Stimulated activated CD4-positive, alpha-beta T cell treated with anti-CD3 and anti-CD28 coated beads, TNF-alpha, amount 100 ng/mL, for 48 hours (primary cell): ENCODE data around the gene AZGP1.
"Not testable (repeated sequence)": the region's sequence is repeated elsewhere in the genome, so short reads cannot be mapped to it uniquely, and the experiment has no call there.

Experiments used
- DNase-seq, 3 donors: peaks; one replicate each; pipeline ENCODE4 v3.0.0-alpha.2; 2020; ENCODE audit warnings: low read depth in 3 of 3

The AZGP1 gene

DNA sequence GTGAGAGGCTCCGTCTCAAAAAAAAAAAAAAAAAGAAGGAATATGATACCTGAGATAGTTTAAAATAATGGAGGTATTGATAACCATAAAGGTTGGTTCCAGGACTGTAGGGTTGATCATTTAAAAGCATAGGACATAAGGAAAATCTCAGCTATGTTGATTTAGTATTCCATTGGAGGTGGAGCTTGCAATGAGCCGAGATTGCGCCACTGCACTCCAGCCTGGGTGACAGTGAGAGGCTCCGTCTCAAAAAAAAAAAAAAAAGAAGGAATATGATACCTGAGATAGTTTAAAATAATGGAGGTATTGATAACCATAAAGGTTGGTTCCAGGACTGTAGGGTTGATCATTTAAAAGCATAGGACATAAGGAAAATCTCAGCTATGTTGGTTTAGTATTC, 23.2 kb downstream of the AZGP1 start:
- DNase-seq = not testable (repeated sequence)

DNA sequence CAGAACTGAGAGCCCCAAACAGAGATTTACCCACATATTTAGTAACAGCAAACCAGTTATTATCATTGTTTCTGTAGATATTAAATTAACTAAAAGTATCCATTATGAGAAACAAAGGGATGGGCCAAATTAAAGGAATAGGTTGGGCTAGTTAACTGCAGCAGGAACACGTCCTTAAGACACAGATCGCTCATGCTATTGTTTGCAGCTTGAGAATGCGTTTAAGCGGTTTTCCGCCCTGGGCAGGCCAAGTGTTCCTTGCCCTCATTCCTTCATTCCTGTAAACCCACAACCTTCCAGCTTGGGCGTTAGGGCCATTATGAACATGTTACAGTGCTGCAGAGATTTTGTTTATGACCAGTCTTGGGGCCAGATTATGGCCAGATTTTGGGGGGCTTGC, 25.0 kb downstream of the AZGP1 start:
- DNase-seq = not testable (repeated sequence)

DNA sequence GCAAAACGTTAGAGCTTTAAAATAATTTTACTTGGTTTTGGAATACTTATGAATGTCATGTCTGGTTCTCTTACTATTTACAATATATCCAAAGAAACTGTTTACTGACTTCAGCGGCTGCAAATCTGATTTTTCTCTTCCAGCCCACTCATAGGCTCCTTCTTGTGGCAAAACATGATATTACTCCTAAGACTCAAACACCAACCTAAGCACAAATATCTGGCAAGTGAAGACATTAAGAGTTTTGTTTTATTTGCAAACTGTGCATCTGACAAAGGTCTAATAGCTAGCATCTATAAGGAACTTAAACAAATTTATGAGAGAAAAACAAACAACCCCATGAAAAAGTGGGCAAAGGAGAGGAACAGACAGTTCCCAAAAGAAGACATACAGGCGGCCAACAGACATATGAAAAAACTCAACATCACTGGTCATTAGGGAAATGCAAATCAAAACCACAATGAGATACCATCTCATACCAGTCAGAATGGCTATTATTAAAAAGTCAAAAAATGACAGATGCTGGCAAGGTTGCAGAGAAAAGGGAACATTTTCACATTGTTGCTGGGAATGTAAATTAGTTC, 26.1 kb downstream of the AZGP1 start:
- no peak for DNase-seq

DNA sequence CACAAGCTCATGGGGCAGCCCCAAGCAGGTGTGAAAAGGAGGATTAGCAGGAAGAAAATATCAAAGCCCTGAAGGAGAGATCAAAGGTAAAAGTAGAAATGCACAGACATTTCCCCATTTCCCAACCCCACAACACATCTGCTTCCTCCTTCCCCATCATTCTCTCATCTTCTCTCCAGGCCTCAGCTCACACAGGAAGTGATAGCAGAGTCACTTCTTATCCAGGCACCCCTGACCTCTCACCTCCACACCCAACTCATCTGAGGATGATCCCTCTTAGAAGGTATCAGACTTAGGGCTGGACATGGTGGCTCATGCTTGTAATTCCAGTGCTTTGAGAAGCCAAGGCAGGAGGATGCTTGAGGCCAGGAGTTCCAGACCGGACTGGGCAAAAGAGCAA, 28.2 kb downstream of the AZGP1 start:
- DNase-seq = no peak

DNA sequence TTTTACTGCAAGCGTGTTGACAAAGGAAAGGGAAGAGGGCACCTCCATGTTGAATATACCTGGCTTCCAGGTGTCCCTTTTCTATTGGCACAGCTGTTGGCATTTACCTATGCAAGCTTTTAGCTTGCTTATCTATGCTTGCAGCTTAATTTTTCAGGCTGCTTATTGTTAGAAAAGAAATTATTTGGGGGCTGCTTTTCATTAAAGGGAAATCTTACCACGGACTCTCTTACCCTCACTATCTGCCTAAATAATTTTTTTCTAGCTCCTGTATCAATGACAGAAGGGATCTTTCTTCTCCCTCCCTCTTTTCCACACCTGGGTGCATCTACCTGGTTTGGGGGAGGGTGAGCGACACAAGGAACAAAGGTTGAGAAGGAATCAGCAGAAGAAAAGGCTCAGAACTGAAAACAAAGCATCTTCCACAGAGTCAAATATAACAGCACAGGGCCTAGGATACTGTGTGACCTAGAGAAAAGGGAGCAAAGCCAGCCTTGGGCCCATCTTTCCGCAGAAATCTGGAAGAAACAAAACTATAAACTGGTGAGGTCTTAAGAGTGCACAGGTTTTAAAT, 31.2 kb downstream of the AZGP1 start:
- no peak for DNase-seq

DNA sequence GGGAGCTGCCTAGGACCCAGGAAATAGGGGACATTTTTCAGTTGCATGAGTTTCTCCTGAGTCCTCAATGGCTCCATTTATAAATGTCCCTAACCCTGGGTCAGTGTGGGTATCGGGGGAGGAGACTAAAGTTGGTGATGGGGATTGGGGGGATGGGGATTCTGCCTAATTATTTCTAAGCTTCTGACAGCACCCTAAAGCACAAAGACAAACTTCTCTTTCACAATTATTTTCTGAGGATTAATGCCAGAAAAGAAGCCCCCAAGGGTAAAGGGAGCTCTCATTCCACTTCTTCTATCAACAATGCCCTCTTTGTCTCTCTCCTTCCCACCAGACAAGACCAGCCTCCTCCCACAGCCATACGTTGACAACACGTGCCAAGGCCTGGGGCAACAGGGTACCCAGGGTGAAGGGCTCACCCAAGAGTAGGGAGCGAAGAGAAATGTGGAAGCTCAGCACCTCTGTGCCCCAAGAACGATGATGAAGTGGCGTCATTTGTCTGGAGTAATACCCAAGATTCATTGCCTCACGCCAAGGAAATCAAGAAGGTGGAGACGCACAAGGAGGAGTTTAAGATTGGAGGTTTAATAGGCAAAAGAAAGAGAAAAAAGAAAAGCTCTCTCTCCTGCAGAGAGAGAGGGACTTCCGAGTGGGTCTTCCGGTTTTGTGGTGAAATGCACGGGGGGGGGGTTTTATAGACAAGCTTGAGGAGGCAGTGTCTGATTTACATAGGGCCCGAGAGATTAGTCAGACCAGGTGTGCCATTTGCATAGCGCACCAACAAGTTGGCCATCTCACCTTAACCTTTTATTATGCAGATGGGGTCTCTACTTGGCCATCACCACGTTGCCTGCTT, 32.0 kb downstream of the AZGP1 start:
- no peak for DNase-seq

DNA sequence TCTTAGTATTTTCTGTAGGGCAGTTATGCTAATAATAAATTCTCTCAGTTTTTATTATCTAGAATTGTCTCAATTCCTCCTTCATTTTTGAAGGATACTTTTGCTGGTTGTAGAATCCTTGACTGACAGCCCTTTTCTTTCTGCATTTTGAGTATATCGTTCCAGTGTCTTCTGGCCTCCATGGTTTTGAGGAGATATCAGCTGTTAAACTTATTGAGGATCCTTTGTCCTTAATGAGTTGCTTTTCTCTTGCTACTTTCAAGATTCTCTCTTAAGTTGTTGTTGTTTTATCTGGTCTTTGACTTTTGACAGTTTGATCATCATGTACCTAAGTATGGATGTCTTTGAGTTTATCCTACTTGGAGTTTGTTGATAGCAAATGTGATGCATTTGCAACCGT, 37.5 kb downstream of the AZGP1 start:
- no peak for DNase-seq

GRCh38 chr7:99935009-99935408, 40.8 kb downstream of the AZGP1 start:
- not testable (repeated sequence) for DNase-seq

- DNase-seq = no peak
Measured at GRCh38 chr7:99930376-99930775, 45.5 kb downstream of the AZGP1 start.

DNA sequence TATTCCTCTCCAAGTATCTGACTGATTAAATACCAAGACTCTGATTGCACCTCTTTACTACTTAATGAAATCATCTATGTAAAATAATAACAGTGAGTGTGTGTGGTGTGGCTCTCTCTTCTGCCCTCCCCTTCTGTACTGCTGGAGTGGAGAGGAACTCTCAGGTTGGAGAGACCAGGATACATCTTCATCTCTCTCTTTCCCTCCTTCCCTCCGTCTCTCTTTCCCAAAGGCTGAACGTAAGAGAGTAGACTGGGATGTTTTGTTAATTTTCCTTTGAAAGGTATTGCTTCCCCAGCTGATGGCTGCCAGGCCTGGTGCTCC, 46.1 kb downstream of the AZGP1 start:
- DNase-seq = no peak

DNA sequence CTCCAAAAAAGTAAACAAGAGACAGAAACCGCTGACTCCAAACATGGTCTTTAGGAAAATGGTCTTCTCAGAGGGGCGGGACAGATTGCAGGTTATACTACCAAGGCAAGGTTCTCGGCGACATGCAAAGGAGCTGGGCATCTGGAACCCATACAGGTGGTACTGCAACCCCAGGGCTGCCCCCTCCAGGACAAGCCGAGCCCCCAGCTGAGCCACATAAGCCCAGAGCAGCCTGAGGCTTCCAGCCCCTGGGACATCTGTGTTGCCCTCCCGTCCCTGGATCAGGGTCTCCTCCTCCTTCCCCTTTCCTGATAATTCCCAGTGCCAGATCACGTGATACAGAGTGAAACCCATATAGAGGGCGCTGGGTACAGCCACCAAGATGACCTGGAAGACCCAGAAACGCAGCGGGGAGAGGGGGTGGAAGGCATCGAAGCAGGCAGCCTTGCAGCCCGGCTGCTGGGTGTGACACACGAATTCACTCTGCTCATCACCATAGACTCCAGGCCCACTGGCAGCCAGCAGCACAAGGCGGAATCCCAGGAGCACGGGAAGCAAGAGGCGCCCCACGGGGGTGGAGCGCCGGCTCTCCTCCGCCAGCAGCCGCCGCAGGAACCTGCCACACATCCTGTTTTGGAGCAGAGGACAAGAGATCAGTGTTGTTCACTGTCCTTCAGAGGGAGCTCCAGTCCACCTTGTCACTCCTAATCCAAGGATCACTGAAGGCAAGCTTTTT, 46.7 kb downstream of the AZGP1 start, which contains the start of gene GJC3:
Gene GJC3, minus strand, starts transcription at position 627 of the 736 bp plus-strand sequence. Its CDS starts 0 bp downstream, at position 627.
- no peak for DNase-seq

DNA sequence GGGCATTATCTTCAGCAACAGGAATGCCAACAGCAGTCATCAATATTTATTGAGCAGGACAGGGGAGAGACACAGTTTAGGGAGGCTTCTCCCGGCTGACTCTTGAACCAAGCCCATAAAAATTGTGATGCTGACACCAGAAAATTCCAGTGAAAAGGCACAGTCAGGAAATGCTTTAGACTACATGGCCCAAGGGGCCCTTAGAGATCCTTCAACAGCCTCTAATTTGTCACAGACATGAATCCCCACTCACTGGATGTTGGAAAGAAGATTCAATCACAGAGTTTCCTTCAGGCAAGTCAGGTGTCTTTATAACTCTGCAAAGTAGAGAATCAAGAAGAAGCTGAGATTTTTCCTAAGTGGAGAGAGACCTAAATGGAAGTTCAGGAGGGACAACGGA, 47.6 kb downstream of the AZGP1 start:
- DNase-seq = no peak

- DNase-seq = no peak
Measured at GRCh38 chr7:99927536-99927935, 48.3 kb downstream of the AZGP1 start.

DNA sequence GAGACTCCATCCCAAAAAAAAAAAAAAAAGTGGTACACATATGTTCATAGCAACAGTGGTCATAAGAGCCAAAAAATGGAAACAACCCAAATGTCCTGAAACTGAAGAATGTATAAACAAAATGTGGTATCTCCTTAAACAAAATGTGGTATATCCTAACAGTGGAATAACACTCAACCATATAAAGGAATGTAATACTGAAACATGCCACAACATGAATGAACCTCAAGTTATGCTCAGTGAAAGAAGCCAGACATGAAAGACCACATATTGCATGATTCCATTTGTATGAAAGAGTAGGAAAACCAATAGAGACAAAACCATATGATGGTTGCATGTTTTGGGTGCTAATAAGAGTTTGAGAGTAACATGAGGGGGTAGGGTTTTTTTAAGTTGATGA, 49.5 kb downstream of the AZGP1 start:
- DNase-seq = no peak

DNA sequence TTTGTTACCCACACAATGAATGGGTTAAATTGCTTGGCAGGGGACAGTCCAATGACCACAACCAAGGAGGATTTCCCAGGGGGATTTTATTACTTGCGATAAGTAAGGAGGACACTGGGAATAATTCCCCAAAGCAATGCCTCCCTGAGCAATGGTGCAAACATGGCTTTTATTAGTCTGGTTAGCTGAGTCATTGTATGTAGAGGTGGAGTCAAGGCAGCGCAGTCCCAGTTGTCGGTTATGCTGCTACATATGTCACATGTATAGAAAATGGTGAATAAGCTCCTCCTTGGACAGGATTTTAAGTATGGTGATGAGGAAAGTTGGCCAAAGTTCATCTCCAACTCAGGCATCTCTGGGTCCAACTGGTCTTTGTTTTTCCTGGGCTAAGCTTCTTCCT, 52.6 kb downstream of the AZGP1 start:
- no peak for DNase-seq

GRCh38 chr7:99920149-99920548, 55.7 kb downstream of the AZGP1 start:
- no peak for DNase-seq

- no peak for DNase-seq
Measured at GRCh38 chr7:99919814-99920112, 56.1 kb downstream of the AZGP1 start.

GRCh38 chr7:99918959-99919813, 56.6 kb downstream of the AZGP1 start, which contains the start of gene TRIM4:
Gene TRIM4, minus strand, starts transcription at chr7:99919530. Its CDS starts 129 bp downstream, at chr7:99919401.
- peak; percentile 82 to 90 (median 85) for DNase-seq
